HepG2 (cell line): ENCODE data around the gene OGG1. TPM values are rescaled to one million over a fixed set of nuclear protein-coding genes. Genes with fewer than 3 reads are reported as not detected.
A peak's percentile ranks its signal among the peaks of the same experiment; 100 is the strongest.

Experiments
- AHR ChIP-seq: IDR thresholded peaks from 2 replicates; pipeline ENCODE4 v1.6.1; 2018; ENCODE audit warnings: missing genetic modification reagents, missing compliant biosample characterization
- ATF2 ChIP-seq: sonication (generic); formaldehyde crosslinking; IDR thresholded peaks from 2 replicates; pipeline ENCODE4 v1.4.0; 2020; ENCODE audit warnings: missing genetic modification reagents
- CREBL2 ChIP-seq: sonication (generic); formaldehyde crosslinking; IDR thresholded peaks from 2 replicates; pipeline ENCODE4 v1.8.1; 2023; ENCODE audit warnings: missing genetic modification reagents, mild to moderate bottlenecking, borderline replicate concordance
- GLI4 ChIP-seq: sonication (generic); formaldehyde crosslinking; IDR thresholded peaks from 2 replicates; pipeline ENCODE4 v1.5.1; 2020; ENCODE audit warnings: missing genetic modification reagents, mild to moderate bottlenecking, moderate library complexity, borderline replicate concordance
- HDAC1 ChIP-seq: sonication (generic); formaldehyde crosslinking; IDR thresholded peaks from 2 replicates; pipeline ENCODE4 v1.5.1; 2020; ENCODE audit warnings: mild to moderate bottlenecking, missing genetic modification reagents
- HMGXB3 ChIP-seq: sonication (generic); formaldehyde crosslinking; IDR thresholded peaks from 2 replicates; pipeline ENCODE4 v1.4.0; 2020; ENCODE audit warnings: missing genetic modification reagents, borderline replicate concordance
- MAFK ChIP-seq, 2 experiments: IDR thresholded peaks in 1 of 2; conservative IDR thresholded peaks in 1 of 2; 2 replicates each; pipeline ENCODE4 v1.6.1; 2011; ENCODE audit warnings: improper control_type of control experiment in 2 of 2, low read length in 2 of 2
- MATR3 ChIP-seq: sonication (generic); formaldehyde crosslinking; IDR thresholded peaks from 2 replicates; pipeline ENCODE4 v1.4.0; 2020; ENCODE audit warnings: missing genetic modification reagents
- MLXIP ChIP-seq: sonication (generic); formaldehyde crosslinking; IDR thresholded peaks from 2 replicates; pipeline ENCODE4 v1.9.0; 2021; ENCODE audit warnings: missing genetic modification reagents, borderline replicate concordance
- SMARCE1 ChIP-seq: fragments of 450-650 bp; IDR thresholded peaks from 2 replicates; pipeline ENCODE4 v1.6.1; 2017; ENCODE audit warnings: borderline replicate concordance
- SP5 ChIP-seq: IDR thresholded peaks from 2 replicates; pipeline ENCODE4 v1.6.1; 2016; ENCODE audit warnings: low read depth, borderline replicate concordance
- STAG1 ChIP-seq: sonication (generic); formaldehyde crosslinking; IDR thresholded peaks from 2 replicates; pipeline ENCODE4 v1.4.0; 2020; ENCODE audit warnings: missing genetic modification reagents
- STAT5B ChIP-seq: sonication (generic); formaldehyde crosslinking; IDR thresholded peaks from 2 replicates; pipeline ENCODE4 v1.4.0; 2020; ENCODE audit warnings: missing genetic modification reagents
- ZMAT3 ChIP-seq: sonication (generic); formaldehyde crosslinking; conservative IDR thresholded peaks from 2 replicates; pipeline ENCODE4 v1.7.0; 2021; ENCODE audit warnings: missing genetic modification reagents
- ZNF143 ChIP-seq: sonication (generic); formaldehyde crosslinking; IDR thresholded peaks from 2 replicates; pipeline ENCODE4 v1.4.0; 2020; ENCODE audit warnings: missing genetic modification reagents
- ZNF224 ChIP-seq: sonication (generic); formaldehyde crosslinking; IDR thresholded peaks from 2 replicates; pipeline ENCODE4 v1.5.0; 2020; ENCODE audit warnings: mild to moderate bottlenecking, missing genetic modification reagents
- ZNF263 ChIP-seq: sonication (generic); formaldehyde crosslinking; IDR thresholded peaks from 2 replicates; pipeline ENCODE4 v1.4.0; 2020; ENCODE audit warnings: missing genetic modification reagents
- ZNF670 ChIP-seq: sonication (generic); formaldehyde crosslinking; IDR thresholded peaks from 2 replicates; pipeline ENCODE4 v1.8.0; 2022; ENCODE audit warnings: mild to moderate bottlenecking, missing genetic modification reagents, borderline replicate concordance
- polyA plus RNA-seq, 8 experiments: library from polyadenylated mRNA; depleted of rRNA in 3 of 8; stranded (reverse) in 7 of 8; unstranded in 1 of 8; fragments of >200 nt; fragmentation: Illumina TruSeq in 4 of 8; extraction: Trizol in 4 of 8; gene quantifications; 2 replicates each; pipeline versions ENCODE4 v1.2.1 to v1.2.3, GENCODE V29; 2011 to 2016; ENCODE audit warnings: low read depth in 4 of 8, missing spikeins in 1 of 8, mixed read lengths in 1 of 8; ENCODE audit not compliant: insufficient read depth in 1 of 8
- total RNA-seq, 5 experiments: library from RNA; depleted of rRNA; stranded (reverse); fragments of >200 nt; fragmentation: Illumina TruSeq; extraction: Trizol; gene quantifications; 2 replicates each; pipeline ENCODE4 v1.2.3, GENCODE V29; 2016; ENCODE audit warnings: low read depth in 1 of 5

The OGG1 gene
- total and polyA plus RNA-seq, 2 of the 13 experiments (the other 11 are each of a cell fraction or from before 2014, with no cell fraction given) = 28.7 to 33.2 TPM

GRCh38 chr3:9704347-9705322 is 45.1 kb upstream of the OGG1 start (continued):
- 0 out of 2 replicates have a peak, but pooled peaks have one; percentile 30 for TF ChIP-seq ZNF670 (CRISPR knock-in tag)
- peak; percentile 96 for TF ChIP-seq STAT5B
- TF ChIP-seq SMARCE1 = no peak
- TF ChIP-seq STAG1 (CRISPR knock-in tag) = no peak
- no peak for TF ChIP-seq CREBL2 (CRISPR knock-in tag)
- TF ChIP-seq HMGXB3 (CRISPR knock-in tag) = peak; percentile 85; the same call in 1 of the 2 replicates
- TF ChIP-seq ZNF143 = no peak
- TF ChIP-seq ZNF224 = no peak
- TF ChIP-seq SP5 (CRISPR knock-in tag) = no peak
- TF ChIP-seq ZMAT3 (CRISPR knock-in tag) = peak; percentile 82
- peak; percentile 47; the same call in 1 of the 2 replicates for TF ChIP-seq HDAC1 (CRISPR knock-in tag)
- 0 out of 2 replicates have a peak, but pooled peaks have one; percentile 46 for TF ChIP-seq ZNF263 (CRISPR knock-in tag)
- peak; percentile 56; the same call in 1 of the 2 replicates for TF ChIP-seq ATF2 (CRISPR knock-in tag)
- TF ChIP-seq MLXIP (CRISPR knock-in tag) = peak; percentile 53; the same call in 1 of the 2 replicates
- peak; percentile 93; the same call in 1 of the 2 replicates for TF ChIP-seq AHR
- no peak for TF ChIP-seq MAFK (conservative IDR thresholded peaks at IDR 0.05 in 1 of 2, IDR thresholded peaks at IDR 0.05 in 1 of 2; ENCODE audit: low read length in 2 of 2)
- TF ChIP-seq GLI4 (CRISPR knock-in tag) = 0 out of 2 replicates have a peak, but pooled peaks have one; percentile 50
- no peak for TF ChIP-seq MATR3 (CRISPR knock-in tag)
